HepG2 (cell line): ENCODE results near the gene CCDC136. TPM values are rescaled to one million over a fixed set of nuclear protein-coding genes. Genes with fewer than 3 reads are reported as not detected.

Experiments used
- BCL3 ChIP-seq: sonication (generic); formaldehyde crosslinking; IDR thresholded peaks from 2 replicates; pipeline ENCODE4 v1.5.1; 2020; ENCODE audit warnings: mild to moderate bottlenecking, missing genetic modification reagents, moderate library complexity
- CTCF ChIP-seq: sonication (generic); formaldehyde crosslinking; IDR thresholded peaks from 2 replicates; pipeline ENCODE4 v1.5.0; 2020; ENCODE audit warnings: mild to moderate bottlenecking, missing genetic modification reagents, moderate library complexity
- HNRNPLL ChIP-seq: fragments of 200-400 bp; formaldehyde crosslinking; IDR thresholded peaks from 2 replicates; pipeline ENCODE4 v1.6.1; 2017; ENCODE audit warnings: mild to moderate bottlenecking, low read depth, low read length; ENCODE audit not compliant: poor library complexity, severe bottlenecking
- HOXA3 ChIP-seq: sonication (generic); formaldehyde crosslinking; IDR thresholded peaks from 2 replicates; pipeline ENCODE4 v1.5.0; 2020; ENCODE audit warnings: missing genetic modification reagents
- LRRFIP1 ChIP-seq: sonication (generic); formaldehyde crosslinking; conservative IDR thresholded peaks from 2 replicates; pipeline ENCODE4 v1.4.0; 2020; ENCODE audit warnings: missing genetic modification reagents
- MED8 ChIP-seq: sonication (generic); formaldehyde crosslinking; IDR thresholded peaks from 2 replicates; pipeline ENCODE4 v1.8.1; 2023; ENCODE audit warnings: mild to moderate bottlenecking, missing genetic modification reagents; ENCODE audit not compliant: insufficient replicate concordance
- MTF2 ChIP-seq: sonication (generic); formaldehyde crosslinking; IDR thresholded peaks from 2 replicates; pipeline ENCODE4 v1.5.0; 2020; ENCODE audit warnings: missing genetic modification reagents, borderline replicate concordance
- MXD1 ChIP-seq: sonication (generic); formaldehyde crosslinking; IDR thresholded peaks from 2 replicates; pipeline ENCODE4 v1.4.0; 2020; ENCODE audit warnings: mild to moderate bottlenecking, missing genetic modification reagents
- SMAD1 ChIP-seq: sonication (generic); formaldehyde crosslinking; IDR thresholded peaks from 2 replicates; pipeline ENCODE4 v1.4.0; 2020; ENCODE audit warnings: missing genetic modification reagents, low read depth, mild to moderate bottlenecking, borderline replicate concordance
- SMARCC2 ChIP-seq: fragments of 450-650 bp; IDR thresholded peaks from 2 replicates; pipeline ENCODE4 v1.6.1; 2017; ENCODE audit warnings: antibody characterized with exemption, mild to moderate bottlenecking
- ZFX ChIP-seq: sonication (generic); formaldehyde crosslinking; IDR thresholded peaks from 2 replicates; pipeline ENCODE4 v1.4.0; 2020; ENCODE audit warnings: mild to moderate bottlenecking, low read depth, missing genetic modification reagents, moderate library complexity
- ZNF768 ChIP-seq: sonication (generic); formaldehyde crosslinking; IDR thresholded peaks from 2 replicates; pipeline ENCODE4 v1.4.0; 2020; ENCODE audit warnings: missing genetic modification reagents
- ZNF776 ChIP-seq: sonication (generic); formaldehyde crosslinking; IDR thresholded peaks from 2 replicates; pipeline ENCODE4 v1.4.0; 2020; ENCODE audit warnings: mild to moderate bottlenecking, missing genetic modification reagents
- ZSCAN21 ChIP-seq: sonication (generic); formaldehyde crosslinking; IDR thresholded peaks from 2 replicates; pipeline ENCODE4 v1.8.0; 2022; ENCODE audit warnings: mild to moderate bottlenecking, missing genetic modification reagents, moderate library complexity, borderline replicate concordance
- polyA plus RNA-seq, 8 experiments: library from polyadenylated mRNA; depleted of rRNA in 3 of 8; stranded (reverse) in 7 of 8; unstranded in 1 of 8; fragments of >200 nt; fragmentation: Illumina TruSeq in 4 of 8; extraction: Trizol in 4 of 8; gene quantifications; 2 replicates each; pipeline versions ENCODE4 v1.2.1 to v1.2.3, GENCODE V29; 2011 to 2016; ENCODE audit warnings: low read depth in 4 of 8, missing spikeins in 1 of 8, mixed read lengths in 1 of 8; ENCODE audit not compliant: insufficient read depth in 1 of 8
- total RNA-seq, 5 experiments: library from RNA; depleted of rRNA; stranded (reverse); fragments of >200 nt; fragmentation: Illumina TruSeq; extraction: Trizol; gene quantifications; 2 replicates each; pipeline ENCODE4 v1.2.3, GENCODE V29; 2016; ENCODE audit warnings: low read depth in 1 of 5
- TF ChIP-seq, protein P1 (sequence below): sonication (generic); formaldehyde crosslinking; conservative IDR thresholded peaks from 2 replicates; pipeline ENCODE4 v1.4.0; 2020; ENCODE audit warnings: missing genetic modification reagents
- TF ChIP-seq, protein P2 (sequence below): sonication (generic); formaldehyde crosslinking; IDR thresholded peaks from 2 replicates; pipeline ENCODE4 v1.4.0; 2020; ENCODE audit warnings: mild to moderate bottlenecking, low read depth, missing genetic modification reagents

CCDC136 gene
- total and polyA plus RNA-seq, 2 of the 13 experiments (the other 11 are each of a cell fraction or from before 2014, with no cell fraction given): 0.04 to 0.38 TPM

DNA sequence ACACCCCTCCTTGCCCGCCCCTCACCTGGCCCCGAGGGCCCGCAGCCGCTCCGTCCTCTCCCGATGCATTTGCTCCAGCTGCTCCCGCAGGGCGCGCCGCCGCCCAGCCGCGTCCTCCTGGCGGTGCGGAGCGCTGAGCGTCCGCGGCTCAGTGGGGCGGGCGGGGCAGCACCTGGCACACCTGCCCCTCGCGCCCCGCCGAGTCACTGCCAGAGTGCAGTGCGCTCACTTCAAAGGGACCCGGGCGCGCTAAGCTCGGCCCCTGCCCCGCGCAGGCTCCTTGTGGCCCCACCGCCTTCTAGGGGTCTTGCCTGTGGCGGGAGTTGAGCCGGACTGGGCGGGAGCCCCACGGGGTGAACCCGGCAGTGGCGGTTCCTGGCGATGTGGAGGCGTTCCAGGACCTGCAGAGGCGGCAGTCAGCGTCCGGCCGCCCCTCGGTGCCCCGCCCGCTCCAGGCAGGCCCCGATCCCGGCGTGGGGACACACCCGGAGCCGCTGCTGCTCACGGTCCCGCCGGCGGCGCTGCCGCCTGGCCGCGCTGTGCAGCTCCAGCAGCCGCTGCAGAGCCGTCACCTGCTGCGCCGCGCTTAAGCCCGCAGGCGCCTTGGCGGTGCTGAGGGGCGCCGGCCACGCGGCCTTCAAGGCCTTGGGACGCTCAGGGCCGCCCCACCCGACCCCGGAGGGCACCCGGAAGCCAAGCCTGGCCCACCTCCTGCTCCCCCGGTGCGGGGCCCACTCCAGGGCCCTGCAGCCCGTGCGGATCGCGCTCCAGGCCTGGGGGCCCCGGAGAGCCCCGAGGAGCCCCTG lies 77.6 kb downstream of the CCDC136 start (continued):
- TF ChIP-seq, protein P1, sequence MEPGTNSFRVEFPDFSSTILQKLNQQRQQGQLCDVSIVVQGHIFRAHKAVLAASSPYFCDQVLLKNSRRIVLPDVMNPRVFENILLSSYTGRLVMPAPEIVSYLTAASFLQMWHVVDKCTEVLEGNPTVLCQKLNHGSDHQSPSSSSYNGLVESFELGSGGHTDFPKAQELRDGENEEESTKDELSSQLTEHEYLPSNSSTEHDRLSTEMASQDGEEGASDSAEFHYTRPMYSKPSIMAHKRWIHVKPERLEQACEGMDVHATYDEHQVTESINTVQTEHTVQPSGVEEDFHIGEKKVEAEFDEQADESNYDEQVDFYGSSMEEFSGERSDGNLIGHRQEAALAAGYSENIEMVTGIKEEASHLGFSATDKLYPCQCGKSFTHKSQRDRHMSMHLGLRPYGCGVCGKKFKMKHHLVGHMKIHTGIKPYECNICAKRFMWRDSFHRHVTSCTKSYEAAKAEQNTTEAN (CRISPR knock-in tag): no peak
- peak; percentile 81 for TF ChIP-seq ZFX
- TF ChIP-seq SMAD1 (CRISPR knock-in tag): peak; percentile 34; the same call in 1 of the 2 replicates
- peak; percentile 26; the same call in 1 of the 2 replicates for TF ChIP-seq BCL3 (CRISPR knock-in tag)
- TF ChIP-seq MTF2 (CRISPR knock-in tag): peak; percentile 89; the same call in 1 of the 2 replicates
- peak; percentile 69 for TF ChIP-seq MXD1 (CRISPR knock-in tag)
- 0 out of 2 replicates have a peak, but pooled peaks have one; percentile 7 for TF ChIP-seq ZSCAN21 (CRISPR knock-in tag)
- no peak for TF ChIP-seq LRRFIP1 (CRISPR knock-in tag)
- TF ChIP-seq ZNF776: peak; percentile 86; the same call in 1 of the 2 replicates
- TF ChIP-seq MED8 (CRISPR knock-in tag): peak; percentile 74
- no peak for TF ChIP-seq SMARCC2
- TF ChIP-seq, protein P2, sequence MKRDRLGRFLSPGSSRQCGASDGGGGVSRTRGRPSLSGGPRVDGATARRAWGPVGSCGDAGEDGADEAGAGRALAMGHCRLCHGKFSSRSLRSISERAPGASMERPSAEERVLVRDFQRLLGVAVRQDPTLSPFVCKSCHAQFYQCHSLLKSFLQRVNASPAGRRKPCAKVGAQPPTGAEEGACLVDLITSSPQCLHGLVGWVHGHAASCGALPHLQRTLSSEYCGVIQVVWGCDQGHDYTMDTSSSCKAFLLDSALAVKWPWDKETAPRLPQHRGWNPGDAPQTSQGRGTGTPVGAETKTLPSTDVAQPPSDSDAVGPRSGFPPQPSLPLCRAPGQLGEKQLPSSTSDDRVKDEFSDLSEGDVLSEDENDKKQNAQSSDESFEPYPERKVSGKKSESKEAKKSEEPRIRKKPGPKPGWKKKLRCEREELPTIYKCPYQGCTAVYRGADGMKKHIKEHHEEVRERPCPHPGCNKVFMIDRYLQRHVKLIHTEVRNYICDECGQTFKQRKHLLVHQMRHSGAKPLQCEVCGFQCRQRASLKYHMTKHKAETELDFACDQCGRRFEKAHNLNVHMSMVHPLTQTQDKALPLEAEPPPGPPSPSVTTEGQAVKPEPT (CRISPR knock-in tag): peak; percentile 60; the same call in 1 of the 2 replicates
- TF ChIP-seq HOXA3 (CRISPR knock-in tag): peak; percentile 53
- peak; percentile 32 for TF ChIP-seq HNRNPLL
- peak; percentile 16; the same call in 1 of the 2 replicates for TF ChIP-seq ZNF768 (CRISPR knock-in tag)
- peak; percentile 31; the same call in 1 of the 2 replicates for TF ChIP-seq CTCF
